CD4-positive, alpha-beta T cell treated with Interleukin-10 for 1 hour (primary cell): ENCODE results near the gene PVALEF.

ENCODE experiments used
- DNase-seq: peaks from one replicate; pipeline ENCODE4 v3.0.0-alpha.2; 2020

Gene PVALEF

GRCh38 chr17:81163051-81163695 lies 2.1 kb upstream of the PVALEF start:
- no peak for DNase-seq

DNA sequence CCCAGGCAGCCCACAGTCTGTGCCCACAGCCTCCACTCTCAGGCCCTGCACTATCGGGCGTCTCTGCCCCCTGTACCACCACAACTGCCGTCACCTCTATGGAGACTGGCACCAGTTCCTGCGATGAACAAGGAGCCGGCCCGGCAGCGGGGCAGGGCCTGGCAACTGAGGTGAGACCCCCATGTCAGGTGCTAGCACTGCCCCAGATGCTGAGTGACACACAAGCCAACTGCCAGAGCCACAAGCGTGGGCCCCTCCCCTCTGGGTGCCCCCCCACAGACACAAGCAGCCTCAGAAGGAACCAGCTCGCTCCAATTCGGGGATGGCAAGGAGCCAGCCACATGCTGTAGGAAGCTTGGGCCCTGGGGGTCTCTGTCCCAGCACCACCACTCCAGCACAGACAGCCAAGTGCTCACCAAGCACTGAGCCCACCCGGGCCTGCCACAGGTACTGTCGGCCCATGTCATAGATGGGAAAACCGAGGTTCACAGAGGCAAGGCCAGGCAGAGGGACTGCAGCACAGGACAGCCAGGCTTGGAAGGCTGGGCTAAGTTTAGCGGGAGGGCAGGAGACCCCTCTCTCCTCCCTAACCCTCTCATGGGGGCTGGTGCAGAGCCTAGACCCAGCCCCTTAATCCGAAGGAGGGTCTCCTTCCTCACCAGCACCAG lies 1.5 kb upstream of the PVALEF start:
- no peak for DNase-seq

- DNase-seq, result no peak
Observed at GRCh38 chr17:81164371-81165245, 699 bp upstream of the PVALEF start.

DNA sequence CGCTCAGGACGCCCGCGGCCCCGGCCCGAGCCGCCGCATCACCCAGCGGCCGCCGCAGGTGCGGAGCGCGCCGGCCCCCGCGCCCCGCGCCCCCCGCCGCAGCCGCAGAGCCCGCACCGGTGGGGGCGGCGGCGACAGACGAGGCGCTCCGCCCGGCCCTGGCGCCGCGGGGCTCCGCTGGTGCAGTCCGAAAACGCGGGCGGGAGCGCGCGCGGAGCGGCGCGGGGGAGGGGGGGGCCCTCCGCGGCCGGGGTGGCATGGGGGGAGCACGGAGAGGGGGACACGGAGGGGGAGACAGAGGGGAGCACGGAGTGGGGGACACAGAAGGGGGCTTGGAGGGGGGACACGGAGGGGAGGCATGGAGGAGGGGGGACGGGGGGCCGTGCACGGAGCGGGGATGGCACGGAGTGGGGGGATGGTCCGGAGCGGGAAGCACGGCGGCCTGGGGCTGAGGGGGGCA lies 756 bp downstream of the PVALEF start, which contains the start of gene AATK:
Gene AATK, minus strand, starts transcription at position 189 of the 460 bp plus-strand sequence. CDS start 229 bp downstream, outside the sequence.
- DNase-seq, result no peak

- DNase-seq, result no peak
Observed at GRCh38 chr17:81167194-81167524, 1.9 kb downstream of the PVALEF start.

- DNase-seq, result no peak
Observed at GRCh38 chr17:81167638-81168037, 2.3 kb downstream of the PVALEF start.

DNA sequence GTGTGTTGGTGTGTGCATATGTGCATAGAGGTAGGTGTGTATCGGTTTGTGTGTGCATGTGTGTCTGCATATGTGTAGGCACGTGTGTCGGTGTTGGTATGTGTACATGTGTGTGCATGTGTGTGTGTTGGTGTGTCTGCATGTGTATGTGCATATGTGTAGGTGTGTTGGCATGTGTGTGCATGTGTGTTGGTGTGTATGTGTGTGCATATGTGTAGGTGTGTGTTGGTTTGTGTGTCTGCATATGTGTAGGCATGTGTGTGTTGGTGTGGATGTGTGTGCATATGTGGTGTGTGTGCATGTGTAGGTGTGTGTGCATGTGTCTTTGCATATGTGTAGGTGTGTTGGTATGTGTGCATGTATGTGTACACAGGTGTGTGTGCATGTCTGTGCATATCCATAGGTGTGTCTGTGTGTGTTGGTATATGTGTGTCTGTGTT lies 4.6 kb downstream of the PVALEF start:
- no peak for DNase-seq

DNA sequence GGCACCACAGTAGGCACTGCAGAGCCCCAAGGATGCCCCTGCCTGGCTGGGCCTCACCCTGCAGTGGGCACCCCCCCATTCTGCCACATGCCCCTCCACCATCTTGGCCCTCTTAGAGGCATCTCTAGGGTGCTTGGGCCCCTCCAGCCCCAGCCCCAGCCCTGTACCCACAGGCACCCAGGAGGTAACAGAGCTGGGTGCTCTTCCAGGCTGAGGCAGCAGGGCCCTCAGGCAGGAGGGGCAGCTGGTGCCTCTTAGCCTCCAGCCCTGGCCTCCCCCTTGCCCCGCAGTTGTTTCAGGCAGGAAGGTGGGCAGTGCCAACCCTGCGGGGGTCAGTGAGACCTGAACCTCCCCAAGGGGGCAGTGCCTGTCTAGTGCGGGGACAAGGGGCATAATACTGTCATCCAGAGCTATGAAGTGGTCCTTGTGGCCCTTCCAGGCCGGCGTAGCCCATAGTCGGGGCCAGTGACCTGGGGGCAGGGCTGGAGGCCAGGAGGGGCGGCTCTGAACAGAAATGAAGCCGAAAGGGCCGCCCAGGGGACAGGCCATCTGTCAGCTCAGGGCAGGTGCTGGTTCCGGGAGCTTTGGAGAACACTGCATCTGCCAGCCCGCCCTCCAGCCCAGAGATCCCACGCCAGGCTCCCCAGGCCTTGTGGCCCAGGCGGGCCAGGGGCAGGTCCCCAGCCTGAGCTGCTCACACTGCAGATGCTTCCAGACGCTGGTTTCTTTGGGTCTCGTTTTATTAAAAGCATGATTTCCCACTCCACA lies 5.6 kb downstream of the PVALEF start:
- no peak for DNase-seq

DNA sequence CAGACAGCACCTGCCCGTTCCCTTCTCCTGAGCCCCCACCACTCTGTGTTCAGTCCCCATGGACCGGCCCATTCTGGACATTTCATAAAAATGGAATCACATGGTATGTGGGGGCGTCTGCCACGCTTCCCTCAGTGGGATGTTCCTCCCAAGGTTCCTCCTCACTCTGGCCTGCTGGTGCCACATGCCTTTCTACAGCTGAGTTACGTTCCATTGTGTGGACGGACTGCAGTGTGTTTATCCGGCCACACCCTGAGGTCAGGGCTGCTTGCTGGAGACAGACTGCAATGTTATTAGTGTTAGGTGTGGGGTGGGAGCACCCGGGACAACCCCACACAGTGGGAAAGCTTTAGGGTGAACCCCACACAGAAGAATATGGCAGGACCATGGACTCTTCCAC lies 6.6 kb downstream of the PVALEF start:
- DNase-seq, result no peak

GRCh38 chr17:81173052-81173761 lies 7.9 kb downstream of the PVALEF start:
- no peak for DNase-seq

DNA sequence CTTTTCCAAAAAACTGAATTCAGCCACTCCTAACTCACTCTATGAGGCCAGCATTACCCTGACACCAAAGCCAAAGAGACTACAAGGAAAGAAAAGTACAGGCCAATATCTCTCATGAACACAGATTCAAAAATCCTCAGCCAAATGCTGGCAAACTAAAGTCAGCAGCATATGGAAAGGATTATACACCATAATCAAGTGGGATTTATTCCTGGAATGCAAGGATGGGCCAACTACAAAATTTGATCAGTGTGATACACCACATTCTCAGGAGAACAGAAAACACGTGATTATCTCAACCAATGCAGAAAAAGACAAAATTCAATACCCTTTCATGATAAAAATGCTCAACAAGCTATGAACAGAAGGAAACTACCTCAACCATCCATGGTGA lies 8.5 kb downstream of the PVALEF start:
- DNase-seq, result no peak

GRCh38 chr17:81176666-81177065 lies 11.4 kb downstream of the PVALEF start:
- no peak for DNase-seq

GRCh38 chr17:81178136-81179091 lies 13.1 kb downstream of the PVALEF start:
- no peak for DNase-seq

GRCh38 chr17:81179220-81179619 lies 13.9 kb downstream of the PVALEF start:
- no peak for DNase-seq

DNA sequence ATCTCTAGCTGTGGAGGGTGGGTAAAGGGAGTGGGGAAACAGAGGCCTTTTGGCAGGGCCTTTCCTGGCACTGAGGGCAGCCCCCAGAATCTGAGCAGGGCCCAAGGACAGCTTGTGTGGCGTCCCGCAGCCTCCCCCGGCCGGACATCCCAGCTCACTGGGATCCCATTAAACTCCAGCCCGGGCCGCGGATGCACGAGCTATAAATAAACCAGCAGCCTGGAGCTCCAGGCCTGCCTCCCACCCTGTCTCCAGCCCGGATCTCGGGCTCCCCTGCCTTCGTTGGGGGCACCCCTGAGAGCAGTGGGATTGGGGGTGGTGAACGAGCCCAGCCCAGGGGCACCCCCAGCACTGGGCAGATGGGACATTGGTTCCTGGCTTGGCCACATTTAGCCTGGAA lies 14.6 kb downstream of the PVALEF start:
- DNase-seq, result no peak

GRCh38 chr17:81180836-81181810 lies 15.8 kb downstream of the PVALEF start:
- DNase-seq, result no peak

- DNase-seq, result no peak
Observed at GRCh38 chr17:81181811-81182185, 16.5 kb downstream of the PVALEF start.

DNA sequence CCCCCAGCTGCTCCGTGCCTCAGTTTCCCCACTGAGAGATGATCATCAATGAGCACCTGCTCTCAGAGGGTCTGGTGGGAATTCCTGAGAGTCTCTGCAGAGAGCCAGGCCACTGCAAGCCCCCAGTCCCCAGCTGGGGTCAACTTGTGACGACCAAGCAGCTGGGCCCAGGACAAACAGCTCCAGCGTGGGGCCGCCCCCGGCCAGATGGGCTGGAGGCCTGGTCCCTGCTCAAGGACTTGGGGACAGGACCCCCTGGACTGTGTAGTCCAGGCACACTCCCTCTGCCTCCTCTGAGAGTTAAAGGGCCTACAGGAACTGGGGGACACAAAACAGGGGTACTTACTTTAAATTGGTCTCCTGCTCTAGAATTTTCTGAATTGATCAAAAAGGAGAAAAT lies 17.3 kb downstream of the PVALEF start:
- no peak for DNase-seq

DNA sequence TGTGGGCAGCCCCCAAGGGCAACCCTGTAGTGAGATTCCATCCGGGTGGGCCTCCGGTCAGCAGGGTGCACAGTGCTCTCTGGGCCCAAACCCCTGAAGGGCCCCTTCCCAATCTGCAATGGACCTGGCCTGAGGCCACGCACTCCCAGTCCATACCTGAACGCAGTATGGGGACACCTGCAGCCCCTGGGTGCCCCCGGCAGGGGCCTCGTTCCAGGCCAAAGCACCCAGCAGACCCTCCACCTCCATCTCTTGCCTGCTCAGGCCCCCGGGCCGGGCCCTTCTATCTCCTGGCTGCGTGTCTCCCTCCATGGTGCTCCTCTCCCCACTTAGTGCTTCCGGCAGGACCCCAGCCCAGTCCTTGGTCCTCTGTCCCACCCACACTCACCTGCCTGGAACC lies 18.0 kb downstream of the PVALEF start:
- DNase-seq, result no peak

DNA sequence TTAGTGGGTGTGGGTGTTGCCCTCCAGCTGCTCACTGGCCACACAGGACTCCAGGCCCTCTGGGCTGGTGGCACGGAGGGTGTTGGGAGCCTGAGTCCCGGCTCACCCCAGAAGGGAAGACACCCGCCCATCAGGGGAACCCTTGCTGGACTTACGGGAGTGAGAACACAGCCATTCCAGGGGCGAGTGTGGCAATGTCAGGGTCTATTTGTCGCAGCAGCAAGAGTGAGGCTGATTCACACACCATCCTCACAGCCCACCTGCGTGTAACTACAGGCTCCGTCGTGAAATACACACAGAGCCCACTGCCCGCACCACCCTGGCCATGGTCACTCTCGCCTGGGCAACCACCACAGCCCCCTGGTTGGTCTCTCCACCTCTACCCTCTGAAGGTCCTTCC lies 18.5 kb downstream of the PVALEF start:
- no peak for DNase-seq
